GM13977 (cell line): ENCODE data around the gene RAPGEF2.

ENCODE experiments used
- DNase-seq: peaks from one replicate; pipeline ENCODE4 v3.0.0; 2012; ENCODE audit warnings: low spot score
- in situ Hi-C: fragments of 300-500 bp; cut with MboI; formaldehyde crosslinking; loops from one replicate; pipeline ENCODE4 v1.12.0; 2022; ENCODE audit warnings: low sequenced_read_pairs, low pct_unique_long_range_greater_than_20kb, mixed read lengths, inconsistent platforms; ENCODE audit not compliant: unreplicated experiment
- TF ChIP-seq, protein P1 (sequence below): IDR thresholded peaks from 2 replicates; pipeline ENCODE4 v1.5.1; 2012; ENCODE audit warnings: mild to moderate bottlenecking, control low read depth; ENCODE audit not compliant: insufficient read depth; ENCODE audit errors: extremely low read depth, missing control alignments

Gene RAPGEF2

DNA sequence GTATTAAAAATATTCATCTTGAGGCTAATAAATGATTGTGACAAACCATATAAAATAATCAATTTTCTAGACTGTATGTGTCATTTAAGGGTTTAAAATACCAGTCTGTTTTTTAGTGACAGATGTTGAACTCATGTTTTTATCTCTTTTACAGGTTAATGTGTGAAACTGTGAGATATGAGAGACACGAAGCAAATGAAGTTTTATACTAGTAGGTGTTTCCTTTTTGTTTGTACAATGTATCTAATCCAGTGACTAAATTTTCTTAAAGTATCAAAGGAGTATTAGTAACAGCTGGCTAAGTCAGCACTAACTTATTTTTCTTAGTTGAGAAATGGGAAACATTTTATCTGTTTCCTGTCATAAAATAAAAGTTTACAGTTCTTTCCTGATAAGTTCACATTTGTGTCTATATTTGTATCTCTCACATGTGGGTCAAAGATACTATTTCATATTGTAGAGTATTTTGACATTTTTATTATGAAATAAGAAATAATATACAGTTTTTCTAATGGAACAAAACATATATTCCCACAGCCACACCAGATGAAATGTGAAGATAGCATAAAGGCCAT, 90.3 kb downstream of the RAPGEF2 start:
- in situ Hi-C loops = loop anchor here (25.0 kb wide), 2 partner anchors 244 to 456 kb away; no protein-coding TSS in a partner anchor
- TF ChIP-seq, protein P1, sequence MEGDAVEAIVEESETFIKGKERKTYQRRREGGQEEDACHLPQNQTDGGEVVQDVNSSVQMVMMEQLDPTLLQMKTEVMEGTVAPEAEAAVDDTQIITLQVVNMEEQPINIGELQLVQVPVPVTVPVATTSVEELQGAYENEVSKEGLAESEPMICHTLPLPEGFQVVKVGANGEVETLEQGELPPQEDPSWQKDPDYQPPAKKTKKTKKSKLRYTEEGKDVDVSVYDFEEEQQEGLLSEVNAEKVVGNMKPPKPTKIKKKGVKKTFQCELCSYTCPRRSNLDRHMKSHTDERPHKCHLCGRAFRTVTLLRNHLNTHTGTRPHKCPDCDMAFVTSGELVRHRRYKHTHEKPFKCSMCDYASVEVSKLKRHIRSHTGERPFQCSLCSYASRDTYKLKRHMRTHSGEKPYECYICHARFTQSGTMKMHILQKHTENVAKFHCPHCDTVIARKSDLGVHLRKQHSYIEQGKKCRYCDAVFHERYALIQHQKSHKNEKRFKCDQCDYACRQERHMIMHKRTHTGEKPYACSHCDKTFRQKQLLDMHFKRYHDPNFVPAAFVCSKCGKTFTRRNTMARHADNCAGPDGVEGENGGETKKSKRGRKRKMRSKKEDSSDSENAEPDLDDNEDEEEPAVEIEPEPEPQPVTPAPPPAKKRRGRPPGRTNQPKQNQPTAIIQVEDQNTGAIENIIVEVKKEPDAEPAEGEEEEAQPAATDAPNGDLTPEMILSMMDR = no peak
- DNase-seq = no peak

DNA sequence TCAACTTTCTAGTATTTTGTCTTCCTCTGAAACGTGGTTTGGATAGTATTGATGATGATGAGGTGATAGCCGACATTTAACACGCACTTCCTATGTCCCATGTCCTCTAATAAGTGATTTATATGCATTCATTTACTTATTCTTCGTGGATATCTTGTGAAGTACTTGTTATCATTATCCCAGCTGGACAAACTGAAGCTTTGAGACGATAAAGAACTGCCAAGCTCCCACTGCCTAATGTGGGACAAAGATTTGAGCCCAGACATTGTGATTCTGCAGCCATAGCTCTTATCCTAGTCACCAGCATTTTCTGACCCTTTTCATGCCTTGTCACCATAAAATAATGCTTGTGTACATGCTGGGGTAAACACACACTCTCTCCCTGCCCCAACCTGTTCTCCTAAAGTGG, 92.5 kb downstream of the RAPGEF2 start:
- DNase-seq = no peak
- in situ Hi-C loops = loop anchor here (25.0 kb wide), 2 partner anchors 242 to 458 kb away; no protein-coding TSS in a partner anchor
- TF ChIP-seq, protein P1 = no peak

DNA sequence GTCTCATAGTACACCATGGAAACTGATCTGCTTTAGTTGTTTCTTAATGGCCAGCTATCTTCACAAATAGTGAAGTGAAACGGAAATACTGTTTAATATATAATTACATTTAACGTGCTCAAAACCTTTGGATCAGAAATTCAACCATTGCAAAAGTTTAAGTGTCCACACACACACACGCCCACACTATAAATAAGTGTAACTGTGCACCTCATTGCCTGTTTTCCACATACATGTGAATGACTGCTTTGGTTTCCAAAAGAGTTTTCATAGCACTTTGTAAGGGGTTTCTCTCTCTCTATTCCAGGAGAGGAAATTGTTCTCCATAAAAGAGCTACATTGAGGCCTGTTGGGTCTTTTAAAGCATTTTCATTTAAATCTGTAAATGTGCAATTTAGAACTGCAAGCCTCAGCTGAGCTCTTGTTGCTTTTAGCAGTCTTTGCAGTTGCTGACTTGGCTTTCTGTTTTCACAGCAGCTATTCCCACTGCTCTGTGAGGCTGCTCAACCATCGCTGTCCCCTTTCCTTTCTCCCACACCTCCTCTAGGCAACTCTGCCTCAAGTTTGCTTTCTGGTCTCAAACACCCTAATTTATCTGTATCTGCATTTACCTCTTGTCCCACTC, 94.5 kb downstream of the RAPGEF2 start:
- no peak for DNase-seq
- TF ChIP-seq, protein P1 = no peak
- in situ Hi-C loops = loop anchor here (25.0 kb wide), 2 partner anchors 240 to 460 kb away; no protein-coding TSS in a partner anchor

DNA sequence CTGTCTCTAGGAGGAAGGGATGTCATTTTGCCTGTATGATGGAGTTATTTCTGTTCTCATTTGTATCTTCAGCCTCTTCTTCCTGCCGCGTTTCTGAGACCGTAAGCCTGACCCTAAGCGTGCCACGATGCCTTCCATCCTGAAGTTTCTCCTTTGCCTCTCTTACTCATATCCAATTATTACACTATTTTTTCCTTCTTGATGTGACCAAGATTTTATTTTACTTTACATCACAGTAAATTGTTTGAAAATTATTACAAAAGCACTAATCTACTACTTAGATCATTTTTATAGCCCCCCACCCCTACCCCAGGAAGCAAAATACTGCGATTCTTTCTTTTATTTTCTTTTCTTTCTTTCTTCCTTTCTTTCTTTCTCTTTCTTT, 95.0 kb downstream of the RAPGEF2 start:
- TF ChIP-seq, protein P1 = no peak
- no peak for DNase-seq
- in situ Hi-C loops = loop anchor here (25.0 kb wide), 2 partner anchors 239 to 461 kb away; no protein-coding TSS in a partner anchor

DNA sequence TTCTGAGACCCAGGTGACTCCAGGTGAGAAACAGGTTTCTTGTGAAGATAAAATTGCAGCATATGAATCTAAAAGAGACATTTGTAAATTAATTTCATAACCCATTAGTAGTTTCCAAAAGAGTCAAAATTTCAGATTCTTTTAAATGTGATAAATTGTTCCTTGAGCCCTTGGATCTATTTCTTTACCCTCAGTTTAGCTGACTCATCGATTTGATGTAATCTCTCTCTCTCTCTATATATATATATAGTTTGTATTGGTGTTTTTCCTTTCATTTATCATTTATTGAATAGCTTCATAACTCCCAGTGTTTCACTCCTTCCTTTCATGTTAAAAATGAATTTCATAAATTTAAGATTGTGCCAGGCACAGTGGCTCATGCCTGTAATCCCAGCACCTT, 96.9 kb downstream of the RAPGEF2 start:
- in situ Hi-C loops = loop anchor here (25.0 kb wide), 2 partner anchors 237 to 463 kb away; no protein-coding TSS in a partner anchor
- TF ChIP-seq, protein P1 = no peak
- DNase-seq = no peak

DNA sequence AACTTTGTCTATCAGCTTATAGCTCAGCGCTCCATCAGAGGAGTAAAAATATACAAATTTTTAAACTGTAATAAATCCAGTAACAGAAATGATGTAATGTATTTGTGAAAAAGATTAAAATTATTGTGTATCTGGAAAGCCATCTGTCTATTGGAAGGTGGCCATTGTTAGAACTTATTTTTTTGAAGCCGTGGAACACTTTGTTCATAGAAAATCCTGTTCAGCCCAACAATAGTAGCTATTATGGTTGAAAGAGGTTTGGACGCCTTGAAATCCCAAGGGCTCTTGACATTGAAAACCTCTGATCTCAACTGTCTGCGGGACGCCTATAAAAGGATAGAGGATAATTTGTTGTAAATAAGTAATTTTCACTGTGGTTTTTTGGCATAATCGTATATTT, 98.3 kb downstream of the RAPGEF2 start:
- TF ChIP-seq, protein P1 = no peak
- in situ Hi-C loops = no loop called here
- no peak for DNase-seq
